NCI-H2227 (cell line): Measurements from ENCODE around the gene IGFLR1.
"Not testable (repeated sequence)": the region's sequence is repeated elsewhere in the genome, so short reads cannot be mapped to it uniquely, and the experiment has no call there.

Experiments used
- DNase-seq: peaks from one replicate; lab custom pipeline; 2025; ENCODE audit not compliant: unreplicated experiment; lab: John Stamatoyannopoulos, UW

The IGFLR1 gene

GRCh38 chr19:35710784-35711723 lies 31.2 kb downstream of the IGFLR1 start:
- DNase-seq, result no peak

GRCh38 chr19:35708391-35708790 lies 33.9 kb downstream of the IGFLR1 start:
- DNase-seq, result no peak

GRCh38 chr19:35704218-35704617 lies 38.0 kb downstream of the IGFLR1 start, which contains the start of gene ZBTB32:
ZBTB32 (plus strand) TSS chr19:35704558; CDS start chr19:35714627, 10,069 bp downstream.
- no peak for DNase-seq

GRCh38 chr19:35703343-35703742 lies 38.9 kb downstream of the IGFLR1 start:
- peak; percentile 73 for DNase-seq

- peak; percentile 100 for DNase-seq
These were observed 39.8 kb downstream of the IGFLR1 start for GRCh38 chr19:35702223-35703012.

GRCh38 chr19:35696835-35697234 lies 45.4 kb downstream of the IGFLR1 start:
- DNase-seq, result no peak

GRCh38 chr19:35695895-35696422 lies 46.3 kb downstream of the IGFLR1 start:
- DNase-seq, result no peak

GRCh38 chr19:35693835-35694599 lies 48.2 kb downstream of the IGFLR1 start:
- DNase-seq, result peak; percentile 100

- no peak for DNase-seq
These were observed 48.8 kb downstream of the IGFLR1 start for GRCh38 chr19:35693422-35693821.

- DNase-seq, result no peak
These were observed 50.2 kb downstream of the IGFLR1 start for GRCh38 chr19:35692010-35692409.

GRCh38 chr19:35691106-35691505 lies 51.1 kb downstream of the IGFLR1 start:
- not testable (repeated sequence) for DNase-seq

GRCh38 chr19:35689836-35690235 lies 52.4 kb downstream of the IGFLR1 start:
- no peak for DNase-seq
